ENCODE data around the gene PGP.
A peak's percentile ranks its signal among the peaks of the same experiment; 100 is the strongest.
"Not testable (repeated sequence)": the region's sequence is repeated elsewhere in the genome, so short reads cannot be mapped to it uniquely, and the experiment has no call there.

PGP gene, protein sequence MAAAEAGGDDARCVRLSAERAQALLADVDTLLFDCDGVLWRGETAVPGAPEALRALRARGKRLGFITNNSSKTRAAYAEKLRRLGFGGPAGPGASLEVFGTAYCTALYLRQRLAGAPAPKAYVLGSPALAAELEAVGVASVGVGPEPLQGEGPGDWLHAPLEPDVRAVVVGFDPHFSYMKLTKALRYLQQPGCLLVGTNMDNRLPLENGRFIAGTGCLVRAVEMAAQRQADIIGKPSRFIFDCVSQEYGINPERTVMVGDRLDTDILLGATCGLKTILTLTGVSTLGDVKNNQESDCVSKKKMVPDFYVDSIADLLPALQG

DNA sequence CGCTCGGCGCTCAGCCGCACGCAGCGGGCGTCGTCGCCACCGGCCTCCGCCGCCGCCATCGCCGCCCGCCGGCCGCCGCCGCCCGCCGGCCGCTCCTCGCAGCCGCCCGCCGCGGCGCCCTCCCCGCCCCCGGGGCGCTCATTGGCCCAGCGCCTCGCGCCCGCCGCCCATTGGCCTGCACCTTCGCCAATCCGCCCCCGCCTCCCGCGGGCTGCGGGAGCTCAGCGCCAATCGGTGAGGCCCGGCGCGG lies at the start of gene PGP:
Gene PGP (minus strand): TSS at position 122 of the 250 bp plus-strand sequence. CDS start 63 bp downstream, at position 59.
- no peak for DNase-seq

DNA sequence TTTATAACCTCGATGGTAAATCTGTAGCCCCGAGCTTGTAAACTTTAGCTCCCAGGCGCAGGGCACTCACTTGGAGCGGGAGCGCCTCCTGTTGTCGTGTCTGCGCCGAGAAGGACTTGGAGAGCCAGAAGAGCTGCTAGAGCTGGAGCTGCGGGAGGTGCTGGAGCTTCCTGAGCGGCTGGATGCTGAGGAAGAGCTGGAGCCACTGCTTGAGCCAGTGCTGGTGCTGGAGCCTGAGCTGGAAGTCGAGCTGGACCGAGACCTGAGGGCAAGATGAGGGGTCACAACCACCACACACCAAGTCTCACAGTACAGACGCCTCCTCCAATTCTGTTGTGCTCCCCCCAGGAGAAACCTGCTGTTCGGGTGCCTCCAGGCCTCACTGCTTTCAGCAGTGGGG lies 48.4 kb upstream of the PGP start:
- not testable (repeated sequence) for DNase-seq

DNA sequence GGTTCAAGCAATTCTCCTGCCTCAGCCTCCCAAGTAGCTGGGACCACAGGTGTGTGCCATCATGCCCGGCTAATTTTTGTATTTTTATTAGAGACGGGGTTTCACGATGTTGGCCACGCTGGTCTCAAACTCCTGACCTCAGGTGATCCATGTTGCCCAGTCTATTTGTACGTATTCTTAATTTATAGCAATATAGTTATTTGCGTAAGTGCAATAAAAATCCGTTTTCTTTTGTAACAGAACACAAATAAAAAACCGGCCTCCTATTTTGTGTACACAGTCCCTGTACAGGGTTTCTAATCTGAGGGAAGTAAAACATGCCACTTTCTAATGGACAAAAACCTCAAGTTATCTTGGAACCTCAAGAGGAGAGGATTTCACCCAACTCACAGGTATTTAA lies 45.6 kb upstream of the PGP start:
- no peak for DNase-seq

DNA sequence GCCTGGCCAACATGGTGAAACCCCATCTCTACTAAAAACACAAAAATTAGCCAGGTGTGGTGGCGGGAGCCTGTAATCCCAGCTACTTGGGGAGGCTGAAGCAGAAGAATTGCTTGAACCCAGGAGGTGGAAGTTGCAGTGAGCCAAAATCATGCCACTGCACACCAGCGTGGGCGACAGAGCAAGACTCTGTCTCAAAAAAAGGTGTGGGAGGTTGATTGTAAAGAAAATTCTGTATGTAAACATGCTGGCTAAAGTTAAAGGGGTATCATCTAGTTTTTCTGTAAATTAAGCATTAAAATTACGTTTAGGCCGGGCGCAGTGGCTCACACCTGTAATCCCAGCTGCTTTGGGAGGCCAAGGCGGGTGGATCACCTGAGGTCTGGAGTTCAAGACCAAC lies 43.9 kb upstream of the PGP start:
- not testable (repeated sequence) for DNase-seq

DNA sequence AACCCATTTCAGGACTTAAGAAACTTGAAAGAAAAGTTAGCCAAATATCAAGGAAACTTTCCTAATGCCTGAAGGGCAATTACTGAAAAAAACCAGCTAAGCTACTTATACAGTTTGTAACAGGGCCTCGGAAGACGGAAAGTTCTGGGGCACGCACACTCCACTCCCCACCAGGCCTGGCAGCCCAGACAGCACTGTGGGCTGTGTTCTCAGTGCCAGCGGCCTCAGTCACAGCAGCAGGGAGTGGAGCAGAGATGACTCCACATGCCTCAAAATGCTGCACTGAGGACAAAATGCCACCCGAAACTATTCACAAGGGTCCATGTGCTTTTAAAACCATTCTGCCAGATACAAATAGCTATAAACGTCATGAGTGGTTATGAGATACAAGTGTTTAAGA lies 43.1 kb upstream of the PGP start:
- DNase-seq: no peak

DNA sequence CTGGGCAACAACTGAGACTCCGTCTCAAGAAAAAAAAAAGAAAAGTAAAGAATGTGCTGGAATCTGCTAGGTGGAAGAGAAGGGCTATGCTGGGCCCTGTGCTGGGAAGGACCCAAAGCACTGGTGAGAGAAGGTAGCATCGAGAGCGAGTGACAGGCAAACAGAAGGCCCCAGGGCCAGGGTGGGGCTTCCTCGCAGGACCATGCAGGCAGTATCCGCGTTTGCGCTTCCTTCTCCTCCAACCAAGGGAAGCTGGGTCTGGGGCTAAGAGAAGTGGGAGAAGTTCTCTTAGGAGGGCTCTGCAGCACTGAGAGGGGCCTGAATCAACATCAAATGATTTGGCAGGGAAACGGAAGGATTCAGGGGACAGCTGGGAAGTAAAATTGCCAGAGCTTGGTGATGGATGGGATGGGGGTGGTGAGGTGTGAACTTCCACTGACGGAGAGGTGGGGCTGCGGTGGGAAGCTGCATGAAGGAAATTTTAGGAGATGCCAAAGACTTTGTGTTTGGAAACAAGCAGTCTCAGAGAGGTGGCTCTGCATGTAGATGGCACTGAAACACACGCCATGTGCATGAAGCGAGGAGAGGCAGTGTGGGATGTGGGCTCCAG lies 42.0 kb upstream of the PGP start:
- DNase-seq: no peak

DNA sequence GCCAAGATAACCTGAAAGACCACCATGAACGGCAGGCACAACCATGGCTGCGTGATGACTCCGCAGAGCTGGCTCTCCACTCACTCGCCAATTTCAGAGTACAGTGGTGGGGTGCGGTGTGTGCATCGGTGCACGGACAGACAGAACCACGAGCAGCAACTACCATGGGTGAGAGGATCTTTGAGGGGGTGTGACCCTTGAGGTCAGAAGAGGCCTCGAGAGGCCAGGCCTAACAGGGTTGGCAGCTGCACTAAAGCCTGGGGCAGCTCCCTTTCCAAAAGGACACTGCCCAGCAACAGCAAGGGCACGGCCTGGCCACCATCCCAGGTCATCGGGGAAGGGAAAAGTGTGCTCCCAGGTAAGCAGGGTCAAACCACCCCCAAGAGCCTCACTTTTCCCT lies 38.7 kb upstream of the PGP start:
- no peak for DNase-seq

DNA sequence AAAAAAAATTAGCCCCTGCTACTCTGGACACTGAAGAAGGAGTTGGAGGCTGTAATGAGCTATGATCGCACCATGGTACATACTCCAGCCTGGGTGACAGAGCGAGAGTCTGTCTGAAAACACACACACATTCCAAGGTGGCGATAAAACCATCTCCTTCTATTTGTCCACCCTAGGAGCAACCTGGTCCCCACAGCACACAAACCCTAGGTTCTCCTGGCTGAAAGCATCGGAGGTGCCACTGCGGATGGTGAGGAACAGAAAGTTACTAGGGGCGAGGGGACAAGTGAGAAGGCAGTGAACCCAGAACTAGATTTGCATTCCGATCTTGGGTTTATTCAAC lies 38.1 kb upstream of the PGP start:
- DNase-seq: no peak

DNA sequence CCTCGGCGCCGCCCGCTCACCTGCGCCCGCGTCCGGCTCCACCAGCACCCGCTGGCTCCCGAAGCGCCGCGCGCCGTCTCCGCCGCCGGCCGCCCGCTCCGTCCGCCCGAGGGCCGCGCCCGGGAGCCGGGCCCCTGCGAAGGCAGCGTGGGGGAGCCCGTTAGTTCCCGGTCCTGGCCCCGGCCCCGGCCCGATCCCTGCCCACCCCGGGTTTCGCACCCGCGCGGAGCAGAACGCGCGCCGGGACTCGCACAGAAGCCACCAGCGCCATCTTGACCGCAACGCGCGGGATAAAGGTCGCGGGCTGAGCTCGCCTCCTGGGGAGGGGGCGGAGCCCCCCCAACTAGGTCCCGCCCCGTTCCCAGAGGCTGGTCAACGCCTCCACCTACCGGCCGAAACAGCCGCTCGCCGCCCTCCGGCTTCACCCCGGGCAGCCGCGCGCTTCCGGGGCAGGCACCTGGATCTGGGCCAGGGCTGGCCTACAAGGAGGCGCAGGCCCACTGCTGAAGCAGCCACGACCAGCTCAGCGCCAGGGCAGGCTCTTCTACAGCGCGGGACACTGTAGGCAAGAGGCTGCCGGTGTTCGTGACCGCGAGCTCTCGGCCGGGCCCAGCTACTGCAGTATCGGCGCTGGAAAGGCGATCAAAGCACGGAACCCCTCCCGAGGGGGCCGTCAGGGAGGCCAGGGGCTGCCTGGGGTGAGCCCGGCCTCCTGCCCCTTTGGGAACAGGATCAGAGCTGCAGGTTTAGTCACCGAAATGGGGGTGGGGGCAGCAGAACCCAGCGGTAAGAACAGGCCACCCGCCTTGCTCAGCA lies 36.9 kb upstream of the PGP start, which contains the start of gene ECI1:
Gene ECI1 (minus strand): TSS at position 292 of the 816 bp plus-strand sequence. CDS start 21 bp downstream, at position 271.
- DNase-seq: peak; percentile 81

DNA sequence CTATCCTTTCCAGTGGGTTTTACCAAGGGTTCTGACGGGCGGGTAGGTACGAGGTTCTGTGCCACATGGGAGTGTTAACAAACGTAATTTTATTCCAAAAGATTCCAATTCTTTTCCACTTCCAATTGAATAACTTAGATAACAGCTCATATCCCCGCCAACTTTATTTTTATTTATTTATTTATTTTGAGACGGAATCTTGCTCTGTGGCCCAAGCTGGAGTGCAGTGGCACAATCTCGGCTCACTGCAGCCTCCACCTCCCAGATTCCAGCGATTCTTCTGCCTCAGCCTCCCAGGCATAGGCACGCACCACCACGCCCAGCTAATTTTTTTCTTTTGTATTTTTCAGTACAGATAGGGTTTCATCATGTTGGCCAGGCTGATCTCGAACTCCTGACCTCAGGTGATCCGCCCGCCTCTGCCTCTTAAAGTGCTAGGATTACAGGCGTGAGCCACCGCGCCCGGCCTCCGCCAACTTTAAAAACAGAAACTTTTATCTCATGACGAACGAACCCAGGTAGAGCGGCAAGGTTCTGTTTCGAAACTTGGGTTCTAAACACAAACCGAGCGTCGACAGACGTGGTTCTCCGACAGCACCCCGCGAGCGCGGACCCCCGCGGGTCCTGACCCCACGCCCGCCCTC lies 36.1 kb upstream of the PGP start:
- no peak for DNase-seq

DNA sequence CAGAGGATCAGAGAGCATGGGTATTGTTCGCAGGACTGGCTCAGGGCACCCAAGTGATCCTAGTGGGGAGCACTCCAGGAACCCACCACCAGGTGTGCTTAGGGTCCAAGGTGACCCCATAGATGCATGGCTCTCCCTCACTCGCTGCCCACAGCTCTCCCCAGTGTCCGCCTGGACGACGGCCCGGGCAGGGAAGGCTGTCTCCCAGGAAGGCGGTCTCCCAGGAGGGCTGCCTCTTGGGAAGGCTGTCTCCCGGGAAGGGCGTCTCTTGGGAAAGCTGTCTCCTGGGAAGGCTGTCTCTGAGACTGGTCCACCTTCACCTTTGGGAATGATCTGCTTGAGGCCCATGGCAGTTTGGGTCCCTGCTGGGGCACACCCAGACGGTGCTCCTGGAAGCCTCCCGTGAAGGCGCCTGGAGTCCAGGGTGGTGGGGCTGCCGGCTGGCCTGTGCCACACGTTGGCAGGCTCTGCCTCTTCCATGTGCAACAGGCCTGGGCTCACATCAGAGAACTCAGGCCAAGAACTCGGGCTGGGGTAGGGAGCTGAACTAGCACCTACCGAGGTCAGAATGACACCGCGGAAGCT lies 31.8 kb upstream of the PGP start:
- no peak for DNase-seq

DNA sequence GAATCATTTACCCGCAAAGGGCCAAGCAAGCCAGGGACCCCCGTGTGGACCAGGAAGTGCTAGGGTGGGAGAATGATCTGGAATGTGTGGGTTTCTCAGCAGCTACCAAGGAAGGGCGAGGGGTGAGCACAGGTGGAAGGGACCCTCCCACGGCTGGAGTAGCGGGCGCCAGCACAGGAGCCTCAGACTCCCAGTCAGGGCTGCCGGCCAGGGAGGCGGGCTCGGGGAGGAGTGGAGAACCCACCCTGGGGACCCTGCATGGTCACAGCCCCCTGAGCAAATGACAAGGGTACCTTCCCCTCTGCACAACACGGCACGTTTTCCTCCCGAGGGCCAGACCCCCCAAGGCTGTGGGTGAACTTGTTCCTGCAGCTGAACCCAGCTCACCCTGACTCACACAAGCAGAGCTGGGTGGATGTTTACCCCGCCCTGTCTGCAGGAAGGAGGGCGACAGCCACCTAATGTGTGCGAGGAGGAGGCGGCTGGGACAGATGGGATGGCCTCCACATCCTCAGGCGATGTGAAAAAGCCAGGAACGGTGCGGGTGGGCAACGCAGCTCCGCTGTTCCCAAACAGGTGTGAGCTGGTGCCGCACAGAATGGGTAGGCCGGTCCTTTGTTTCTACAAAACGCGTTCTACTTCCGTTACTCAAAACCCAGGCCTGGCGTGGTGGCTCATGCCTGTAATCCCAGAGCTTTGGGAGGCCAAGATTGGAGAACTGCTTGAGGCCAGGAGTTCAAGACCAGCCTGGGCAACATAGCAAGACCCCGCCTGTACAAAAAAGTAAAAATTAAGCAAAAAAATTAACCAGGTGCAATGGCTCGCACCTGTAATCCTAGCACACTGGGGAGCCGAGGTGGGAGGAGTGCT lies 30.5 kb upstream of the PGP start:
- DNase-seq: no peak

DNA sequence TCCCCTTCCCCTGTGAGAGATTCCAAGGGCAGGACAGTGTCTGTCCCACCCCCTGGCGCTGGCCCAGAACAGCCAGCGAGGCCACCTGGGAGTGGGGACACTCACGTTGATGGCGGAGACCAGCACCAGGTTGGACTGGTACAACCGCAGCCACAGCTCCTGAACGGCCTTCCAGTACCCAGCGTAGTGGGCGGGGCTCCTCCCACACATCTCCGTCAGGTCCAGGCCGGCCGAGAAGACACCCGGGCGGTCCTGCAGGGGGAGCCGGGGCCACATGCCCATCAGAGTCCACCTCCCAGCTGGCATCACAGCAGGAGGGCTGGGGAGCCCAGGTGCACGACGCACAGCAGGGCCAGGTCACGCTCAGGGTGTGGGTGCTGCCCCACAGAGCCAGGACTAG lies 29.7 kb upstream of the PGP start:
- DNase-seq: no peak

DNA sequence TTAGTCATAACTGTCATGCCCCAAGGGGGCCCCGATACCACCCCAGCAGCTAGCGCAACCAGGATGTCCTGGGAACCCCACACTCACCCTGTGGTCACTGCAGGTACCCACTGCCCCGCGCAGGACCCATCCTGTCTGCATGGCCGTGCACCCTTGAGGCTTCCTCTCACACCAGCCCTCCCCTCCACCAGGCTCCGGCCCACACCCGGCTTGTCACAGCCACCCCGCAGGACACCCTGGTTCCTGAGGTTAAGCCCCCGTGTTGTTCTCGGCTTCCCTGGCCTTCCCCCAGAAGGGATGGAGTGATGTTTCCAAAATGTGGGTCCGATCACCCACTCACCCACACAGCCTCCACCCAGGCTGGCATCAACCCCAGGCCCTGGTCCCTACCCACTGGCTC lies 29.1 kb upstream of the PGP start:
- DNase-seq: no peak

DNA sequence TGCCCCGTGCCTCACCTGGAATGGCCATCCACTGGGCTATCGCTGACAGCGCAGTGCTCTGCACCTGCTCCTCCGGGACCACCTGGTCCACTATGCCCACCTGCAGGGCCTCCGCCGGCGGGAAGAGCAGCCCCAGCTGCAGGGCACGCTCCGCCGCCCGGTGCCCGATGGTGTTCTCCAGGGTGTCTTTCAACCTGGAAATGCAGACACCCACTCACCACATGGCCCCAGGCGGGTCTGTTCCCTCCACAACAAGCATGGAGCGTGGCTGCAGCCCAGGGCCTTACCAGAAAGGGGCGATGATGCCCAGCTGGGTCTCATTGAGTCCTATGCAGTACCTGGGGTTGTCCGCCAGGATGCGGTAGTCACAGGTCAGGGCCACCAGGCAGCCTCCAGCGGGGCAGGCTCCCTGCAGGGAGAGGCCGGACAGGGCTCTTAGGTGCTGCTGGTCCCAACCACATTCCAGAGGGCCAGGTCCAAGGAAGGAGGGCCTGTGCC lies 28.4 kb upstream of the PGP start:
- DNase-seq: no peak

DNA sequence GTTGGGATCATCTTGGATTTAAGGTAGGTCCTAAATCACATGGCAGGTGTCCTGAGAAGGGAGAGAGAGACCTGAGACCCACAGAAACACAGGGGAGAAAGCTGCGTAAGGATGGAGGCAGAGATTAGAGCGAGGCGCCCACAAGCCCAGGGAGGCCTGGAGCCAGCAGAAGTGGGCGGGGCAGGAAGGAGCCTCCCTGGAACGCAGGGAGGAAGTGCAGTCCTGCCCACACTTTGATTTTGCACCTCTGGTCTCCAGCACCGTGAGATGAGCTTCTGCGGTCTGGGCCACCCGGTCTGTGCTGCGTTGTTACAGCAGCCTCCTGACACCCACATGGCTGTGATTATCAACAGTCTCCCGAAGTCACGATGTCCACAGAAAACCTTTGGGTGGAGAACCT lies 28.0 kb upstream of the PGP start:
- DNase-seq: no peak

DNA sequence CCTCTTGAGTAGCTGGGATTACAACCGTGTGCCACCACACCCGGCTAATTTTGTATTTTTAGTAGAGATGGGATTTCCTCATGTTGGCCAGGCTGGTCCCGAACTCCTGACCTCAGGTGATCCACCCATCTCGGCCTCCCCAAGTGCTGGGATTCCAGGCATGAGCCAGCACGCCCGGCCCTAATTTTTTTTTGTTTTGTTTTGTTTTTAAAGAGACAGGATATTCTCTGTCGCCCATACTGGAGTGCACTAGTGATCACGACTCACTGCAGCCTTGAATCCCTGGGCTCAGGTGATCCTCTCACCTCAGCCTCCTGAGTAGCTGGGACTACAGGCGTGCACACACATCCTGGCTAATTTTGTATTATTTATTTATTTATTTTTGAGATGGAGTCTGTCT lies 25.7 kb upstream of the PGP start:
- DNase-seq: not testable (repeated sequence)

DNA sequence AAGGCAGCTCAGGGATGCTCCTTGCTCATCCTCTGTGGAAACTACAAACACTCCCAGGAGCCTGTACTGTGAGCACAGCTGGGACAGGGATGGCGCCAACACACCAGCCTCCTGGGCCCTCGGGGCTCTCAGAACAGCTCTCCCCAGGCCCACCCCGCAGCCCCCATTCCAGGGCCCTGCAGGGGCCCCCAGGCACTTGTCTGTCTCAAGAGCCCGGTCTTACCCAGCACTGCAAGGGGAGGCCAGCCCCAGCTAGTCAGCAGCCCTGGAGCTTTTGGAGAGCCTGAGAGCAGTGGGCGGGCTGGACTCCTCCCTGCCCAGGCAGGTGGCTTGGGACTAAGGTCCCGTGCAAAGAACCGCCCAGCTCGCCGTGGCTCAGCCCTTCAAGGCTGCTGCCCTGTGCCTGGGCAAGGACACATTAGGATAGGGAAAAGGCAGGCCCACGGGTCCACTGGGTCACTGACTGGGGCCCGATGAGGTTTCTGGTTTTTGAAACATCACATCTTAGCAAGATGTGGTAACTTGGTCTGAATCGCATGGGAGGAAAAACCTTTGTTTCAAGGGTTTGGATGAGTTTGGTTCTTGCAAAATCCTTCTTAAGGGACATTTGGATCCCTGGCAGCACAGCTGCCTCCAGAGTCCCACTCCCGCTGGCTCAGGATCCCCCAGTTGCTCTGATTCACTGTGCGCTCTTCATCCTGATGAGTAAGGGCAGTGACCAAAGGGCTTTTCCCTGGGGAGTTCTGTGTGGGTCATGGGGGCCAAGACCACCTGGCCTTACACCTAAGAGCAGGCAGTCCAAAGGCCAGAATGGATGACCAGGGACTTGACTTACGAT lies 24.4 kb upstream of the PGP start:
- DNase-seq: no peak

DNA sequence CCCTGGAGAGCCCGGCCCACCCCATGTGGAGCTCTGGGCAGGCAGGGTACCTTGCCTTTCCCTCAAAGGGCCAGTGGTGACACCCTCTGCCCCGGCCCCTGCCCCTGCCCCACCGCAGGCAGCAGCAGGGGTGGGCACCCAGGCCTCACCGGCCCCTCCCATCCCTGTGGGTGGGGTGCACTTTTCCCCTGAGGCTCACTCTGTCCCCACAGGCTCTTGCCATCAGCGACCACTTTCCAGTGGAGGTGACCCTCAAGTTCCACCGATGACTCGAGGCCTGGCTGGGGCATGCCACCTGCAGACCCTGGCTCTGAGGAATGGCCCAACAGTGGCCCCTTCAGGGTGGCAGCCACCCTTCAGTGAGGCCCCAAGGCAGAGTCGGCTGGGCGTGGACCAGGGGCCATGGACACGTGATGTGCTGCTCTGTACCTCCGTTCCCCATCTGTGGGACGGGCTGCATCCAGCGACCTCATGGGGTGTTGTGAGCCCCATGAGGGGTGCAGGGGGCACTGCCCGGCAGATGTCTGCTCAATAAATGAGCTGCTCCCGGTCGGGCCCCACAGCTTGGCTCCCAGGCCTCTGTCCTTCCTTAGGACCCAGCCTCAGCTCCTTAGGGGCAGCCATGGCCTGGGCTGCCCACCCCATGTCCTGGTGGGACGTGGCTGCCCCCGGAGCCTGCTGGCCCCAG lies 23.7 kb upstream of the PGP start:
- no peak for DNase-seq

DNA sequence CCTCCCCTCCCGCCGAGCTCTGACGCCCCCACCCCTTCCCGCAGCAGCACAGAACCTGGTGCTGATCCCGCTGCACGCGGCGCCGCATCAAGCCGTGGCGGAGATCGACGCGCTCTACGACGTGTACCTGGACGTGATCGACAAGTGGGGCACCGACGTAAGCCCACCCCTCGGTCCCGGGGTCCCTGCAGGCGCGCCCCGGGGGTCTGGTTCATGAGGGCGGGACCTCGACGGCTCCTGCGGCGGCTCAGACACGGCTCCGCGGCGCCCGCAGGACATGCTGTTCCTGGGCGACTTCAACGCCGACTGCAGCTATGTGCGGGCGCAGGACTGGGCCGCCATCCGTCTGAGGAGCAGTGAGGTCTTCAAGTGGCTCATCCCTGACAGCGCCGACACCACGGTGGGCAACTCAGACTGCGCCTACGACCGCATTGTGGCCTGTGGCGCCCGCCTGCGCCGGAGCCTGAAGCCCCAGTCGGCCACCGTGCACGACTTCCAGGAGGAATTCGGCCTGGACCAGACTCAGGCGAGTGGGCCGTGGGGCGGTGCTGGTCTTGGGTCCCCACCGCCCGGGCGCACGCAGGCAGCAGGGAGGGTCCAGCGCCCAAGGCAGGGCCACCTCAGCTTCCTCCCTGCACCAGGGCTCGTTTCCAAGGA lies 23.0 kb upstream of the PGP start:
- no peak for DNase-seq
